HepG2 (cell line): ENCODE measurements around the gene CDC27. TPM values are rescaled to one million over a fixed set of nuclear protein-coding genes. Genes with fewer than 3 reads are reported as not detected.
A peak's percentile ranks its signal among the peaks of the same experiment; 100 is the strongest.

Source experiments
- ATAC-seq: fragments of 200-7000 bp; cut with Tn5 transposase; 3 replicates; pipeline ENCODE4 v1.9.1; 2020; ENCODE audit warnings: mild to moderate bottlenecking, moderate library complexity
- BruUV-seq: library from RNA; stranded (reverse); fragments of 400-500 nt; replicated peaks from 2 replicates; lab custom pipeline; 2021; lab: Mats Ljungman, UMichigan
- CTCF ChIA-PET: fragments of 300-600 bp; formaldehyde crosslinking; extraction: SDS; loops from one replicate; lab custom pipeline; 2021; ENCODE audit warnings: low total read pairs, inconsistent platforms, low intra/inter-chr PET ratio; lab: Yijun Ruan, JAX
- POLR2A ChIA-PET: fragments of 350-600 bp; sonication (Branson Sonifier 250); formaldehyde crosslinking; loops from one replicate; lab custom pipeline; 2020; ENCODE audit warnings: antibody characterized with exemption, inconsistent platforms; lab: Yijun Ruan, JAX
- DNase-seq: peaks from one replicate; pipeline ENCODE4 v3.0.0-alpha.2; 2015; ENCODE audit warnings: low spot score
- FAIRE-seq: peaks from 3 replicates; lab custom pipeline; 2011; peaks lifted over from hg19 to GRCh38; lab: Jason Lieb, UNC
- H2AFZ ChIP-seq: one replicate; pipeline ENCODE4 v1.6.1; 2011; ENCODE audit warnings: low read length, inconsistent platforms
- H3K27ac ChIP-seq: fragments of 300-600 bp; 3 replicates; pipeline ENCODE4 v1.8.0; 2011; ENCODE audit warnings: mixed run types, mild to moderate bottlenecking, mixed read lengths, low read length, inconsistent platforms; ENCODE audit not compliant: insufficient read depth; ENCODE audit errors: extremely low read length
- H3K27me3 ChIP-seq, 2 experiments: fragments of 200-600 bp in 1 of 2; 2 replicates in 1 of 2; 3 replicates in 1 of 2; pipeline versions ENCODE4 v1.6.0 to v1.8.0; 2011; ENCODE audit warnings: low read length in 2 of 2, mild to moderate bottlenecking in 2 of 2, moderate library complexity in 2 of 2, inconsistent platforms in 1 of 2; ENCODE audit not compliant: insufficient read depth in 2 of 2, control insufficient read depth in 1 of 2
- H3K36me3 ChIP-seq, 2 experiments: fragments of 200-600 bp in 1 of 2; replicated peaks in 1 of 2; 2 replicates in 1 of 2; 3 replicates in 1 of 2; pipeline versions ENCODE4 v1.5.1 to v1.8.0; 2011; ENCODE audit warnings: low read length in 2 of 2, inconsistent platforms in 1 of 2; ENCODE audit not compliant: insufficient read depth in 2 of 2, control insufficient read depth in 1 of 2
- H3K4me1 ChIP-seq: 2 replicates; pipeline ENCODE4 v1.5.1; 2012; ENCODE audit warnings: low read length, inconsistent platforms; ENCODE audit not compliant: insufficient read depth
- H3K4me2 ChIP-seq: 2 replicates; pipeline ENCODE4 v1.6.0; 2011; ENCODE audit warnings: low read depth, low read length, inconsistent platforms
- H3K4me3 ChIP-seq, 3 experiments: fragments of 200-600 bp in 1 of 3; sonication (generic), shearing (Covaris generic) in 1 of 3; replicated peaks in 1 of 3; 2 replicates each; pipeline ENCODE4 v1.5.1; 2011 to 2016; ENCODE audit warnings: low read length in 3 of 3, inconsistent platforms in 2 of 3, low read depth in 2 of 3, mild to moderate bottlenecking in 2 of 3, control low read depth in 1 of 3, mixed read lengths in 1 of 3; ENCODE audit not compliant: insufficient read depth in 1 of 3
- H3K79me2 ChIP-seq: one replicate; pipeline ENCODE4 v1.6.1; 2011; ENCODE audit warnings: low read length, inconsistent platforms; ENCODE audit not compliant: insufficient read depth
- H3K9ac ChIP-seq: 2 replicates; pipeline ENCODE4 v1.6.0; 2011; ENCODE audit warnings: mild to moderate bottlenecking, low read depth, low read length, inconsistent platforms; ENCODE audit not compliant: insufficient read depth
- H3K9me3 ChIP-seq: 2 replicates; pipeline ENCODE4 v1.5.1; 2012; ENCODE audit warnings: mild to moderate bottlenecking, low read length
- H4K20me1 ChIP-seq: 2 replicates; pipeline ENCODE4 v1.6.0; 2011; ENCODE audit warnings: inconsistent platforms, mild to moderate bottlenecking, low read length, moderate library complexity; ENCODE audit not compliant: insufficient read depth
- CCAR2 ChIP-seq: fragments of 200-400 bp; formaldehyde crosslinking; optimal IDR thresholded peaks from 2 replicates; pipeline ENCODE3; 2018; ENCODE audit warnings: low read depth, mild to moderate bottlenecking, low read length, moderate library complexity
- MAZ ChIP-seq, 2 experiments: sonication (generic) in 1 of 2; formaldehyde crosslinking in 1 of 2; IDR thresholded peaks; 2 replicates each; pipeline versions ENCODE4 v1.5.0 to v1.6.1; 2012 to 2020; ENCODE audit warnings: low read depth in 2 of 2, mild to moderate bottlenecking in 2 of 2, borderline replicate concordance in 1 of 2, improper control_type of control experiment in 1 of 2, low read length in 1 of 2, missing genetic modification reagents in 1 of 2, moderate library complexity in 1 of 2
- PAX8 ChIP-seq: sonication (generic); formaldehyde crosslinking; IDR thresholded peaks from 2 replicates; pipeline ENCODE4 v1.8.0; 2022; ENCODE audit warnings: mild to moderate bottlenecking, missing genetic modification reagents, borderline replicate concordance
- RXRA ChIP-seq: sonication (generic); formaldehyde crosslinking; IDR thresholded peaks from 2 replicates; pipeline ENCODE4 v1.5.1; 2020; ENCODE audit warnings: missing genetic modification reagents
- TBX2 ChIP-seq: sonication (generic); formaldehyde crosslinking; IDR thresholded peaks from 2 replicates; pipeline ENCODE4 v1.5.0; 2020; ENCODE audit warnings: missing genetic modification reagents, mild to moderate bottlenecking, borderline replicate concordance
- TCF12 ChIP-seq, 2 experiments: fragments of 450-650 bp in 1 of 2; sonication (generic) in 1 of 2; formaldehyde crosslinking in 1 of 2; IDR thresholded peaks; 2 replicates each; pipeline versions ENCODE4 v1.6.1 to v1.8.0; 2017 to 2022; ENCODE audit warnings: antibody characterized with exemption in 1 of 2, mild to moderate bottlenecking in 1 of 2, missing genetic modification reagents in 1 of 2, moderate library complexity in 1 of 2
- TCF7 ChIP-seq: sonication (generic); IDR thresholded peaks from 2 replicates; pipeline ENCODE4 v1.6.1; 2016; ENCODE audit warnings: antibody characterized with exemption, low read depth
- ZBTB20 ChIP-seq: sonication (generic); formaldehyde crosslinking; IDR thresholded peaks from 2 replicates; pipeline ENCODE4 v1.8.1; 2023; ENCODE audit warnings: missing genetic modification reagents, low read depth, mild to moderate bottlenecking, borderline replicate concordance
- ZFX ChIP-seq: sonication (generic); formaldehyde crosslinking; IDR thresholded peaks from 2 replicates; pipeline ENCODE4 v1.4.0; 2020; ENCODE audit warnings: mild to moderate bottlenecking, low read depth, missing genetic modification reagents, moderate library complexity
- ZNF121 ChIP-seq: sonication (generic); formaldehyde crosslinking; IDR thresholded peaks from 2 replicates; pipeline ENCODE4 v1.5.0; 2020; ENCODE audit warnings: mild to moderate bottlenecking, missing genetic modification reagents
- ZNF17 ChIP-seq: sonication (generic); formaldehyde crosslinking; IDR thresholded peaks from 2 replicates; pipeline ENCODE4 v1.5.0; 2020; ENCODE audit warnings: mild to moderate bottlenecking, missing genetic modification reagents
- ZNF253 ChIP-seq: sonication (generic); formaldehyde crosslinking; IDR thresholded peaks from 2 replicates; pipeline ENCODE4 v1.8.0; 2022; ENCODE audit warnings: mild to moderate bottlenecking, missing genetic modification reagents, borderline replicate concordance
- ZNF33B ChIP-seq: sonication (generic); formaldehyde crosslinking; IDR thresholded peaks from 2 replicates; pipeline ENCODE4 v1.5.1; 2020; ENCODE audit warnings: mild to moderate bottlenecking, missing genetic modification reagents
- WGBS: methylation state at CpG from one replicate; pipeline ENCODE4 v1.1.6; 2017; ENCODE audit warnings: low lambda C conversion rate; 5-methylcytosine and 5-hydroxymethylcytosine counted together
- in situ Hi-C: cut with HindIII; loops from 2 replicates; pipeline ENCODE4 v1.10.0; 2017; ENCODE audit warnings: low pct_unique_long_range_greater_than_20kb; ENCODE audit not compliant: extremely low pct_ligation_motif_present
- intact Hi-C: fragments of 100-400 bp; cut with micrococcal nuclease; formaldehyde crosslinking; loops from one replicate; pipeline ENCODE4 v1.10.0; 2022; ENCODE audit not compliant: unreplicated experiment
- polyA plus RNA-seq, 8 experiments: library from polyadenylated mRNA; depleted of rRNA in 3 of 8; stranded (reverse) in 7 of 8; unstranded in 1 of 8; fragments of >200 nt; fragmentation: Illumina TruSeq in 4 of 8; extraction: Trizol in 4 of 8; gene quantifications; 2 replicates each; pipeline versions ENCODE4 v1.2.1 to v1.2.3, GENCODE V29; 2011 to 2016; ENCODE audit warnings: low read depth in 4 of 8, missing spikeins in 1 of 8, mixed read lengths in 1 of 8; ENCODE audit not compliant: insufficient read depth in 1 of 8
- total RNA-seq, 5 experiments: library from RNA; depleted of rRNA; stranded (reverse); fragments of >200 nt; fragmentation: Illumina TruSeq; extraction: Trizol; gene quantifications; 2 replicates each; pipeline ENCODE4 v1.2.3, GENCODE V29; 2016; ENCODE audit warnings: low read depth in 1 of 5
- TF ChIP-seq, protein P1 (sequence below): sonication (generic); formaldehyde crosslinking; IDR thresholded peaks from 2 replicates; pipeline ENCODE4 v1.8.0; 2022; ENCODE audit warnings: mild to moderate bottlenecking, missing genetic modification reagents, moderate library complexity
- TF ChIP-seq, protein P2 (sequence below): IDR thresholded peaks from 2 replicates; pipeline ENCODE4 v1.6.1; 2016; ENCODE audit warnings: low read depth, borderline replicate concordance
- TF ChIP-seq, protein P3 (sequence below): sonication (generic); formaldehyde crosslinking; IDR thresholded peaks from 2 replicates; pipeline ENCODE4 v1.8.1; 2022; ENCODE audit warnings: low read depth, mild to moderate bottlenecking, missing genetic modification reagents

Gene CDC27
- total and polyA plus RNA-seq, 2 of the 13 experiments (the other 11 are each of a cell fraction or from before 2014, with no cell fraction given): 80.7 to 102 TPM

DNA sequence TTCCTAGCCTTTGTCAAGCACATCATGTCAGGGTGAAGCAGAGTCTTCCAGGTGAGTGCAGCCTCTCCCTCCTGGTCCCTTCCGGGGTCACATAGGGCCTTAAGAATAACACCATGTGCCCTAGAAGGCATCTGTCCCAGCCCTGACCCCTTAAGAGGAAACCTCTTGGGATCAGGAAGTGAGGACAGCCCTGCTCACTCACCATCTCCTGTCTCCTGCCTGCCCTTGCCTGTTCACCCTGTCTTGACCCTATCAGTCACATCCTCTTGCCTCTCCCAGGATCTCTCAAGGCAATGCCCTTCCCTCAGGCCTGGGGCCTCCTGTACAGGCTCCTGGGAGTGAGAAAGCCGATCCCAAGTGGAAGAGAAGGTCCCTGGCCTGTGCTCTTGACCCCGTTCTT, 33.9 kb upstream of the CDC27 start:
- 33% methylated on average over 3 of the region's 3 CpGs for WGBS
- Histone ChIP-seq H4K20me1 (no peaks in the 10 kb centered on the region), H3K9me3 (peaks cover 9% of the 10 kb centered on the region; the same call in 1 of the 2 replicates), H3K36me3 (no peaks in the 10 kb centered on the region), H3K27ac (no peak overlapping the region), H3K4me3 (no peak overlapping the region), H2AFZ (no peak overlapping the region), H3K4me2 (0 out of 2 replicates have a peak overlapping the region, but pooled peaks have one; percentile 0), H3K27me3 (peaks cover 7 to 32% of the 10 kb centered on the region in 2 experiments; a peak in 3 of 5 replicates), H3K79me2 (no peaks in the 10 kb centered on the region), H3K4me1 (peaks cover 24% of the 10 kb centered on the region), H3K9ac (no peak overlapping the region)
- FAIRE-seq (no peak), ATAC-seq (peak; percentile 16; the same call in 2 of the 3 replicates), DNase-seq (no peak)
- POLR2A ChIA-PET: interaction anchor here (1.0 kb wide), 1 partner anchor 10 kb away, joined by 3 read pairs; no protein-coding TSS in a partner anchor
- CTCF ChIA-PET: no interaction called here
- no TSS peak for BruUV-seq
- in situ Hi-C loops (no loop called here), intact Hi-C loops (loop anchor here (10.0 kb wide), 1 partner anchor 392 kb away; no protein-coding TSS in a partner anchor)
- TF ChIP-seq ZNF121 (CRISPR knock-in tag): no peak
- TF ChIP-seq, protein P1, sequence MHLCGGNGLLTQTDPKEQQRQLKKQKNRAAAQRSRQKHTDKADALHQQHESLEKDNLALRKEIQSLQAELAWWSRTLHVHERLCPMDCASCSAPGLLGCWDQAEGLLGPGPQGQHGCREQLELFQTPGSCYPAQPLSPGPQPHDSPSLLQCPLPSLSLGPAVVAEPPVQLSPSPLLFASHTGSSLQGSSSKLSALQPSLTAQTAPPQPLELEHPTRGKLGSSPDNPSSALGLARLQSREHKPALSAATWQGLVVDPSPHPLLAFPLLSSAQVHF: no peak
- TF ChIP-seq TCF7: no peak
- TF ChIP-seq, protein P2, sequence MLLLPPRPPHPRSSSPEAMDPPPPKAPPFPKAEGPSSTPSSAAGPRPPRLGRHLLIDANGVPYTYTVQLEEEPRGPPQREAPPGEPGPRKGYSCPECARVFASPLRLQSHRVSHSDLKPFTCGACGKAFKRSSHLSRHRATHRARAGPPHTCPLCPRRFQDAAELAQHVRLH: no peak
- TF ChIP-seq MAZ (IDR thresholded peaks at IDR 0.05; ENCODE audit: borderline replicate concordance, low read depth, low read length): no peak
- TF ChIP-seq MAZ (CRISPR knock-in tag; IDR thresholded peaks at IDR 0.05; ENCODE audit: low read depth): no peak
- no peak for TF ChIP-seq ZFX (CRISPR knock-in tag)
- TF ChIP-seq ZNF17: no peak
- TF ChIP-seq PAX8: no peak
- TF ChIP-seq ZNF253: no peak
- TF ChIP-seq CCAR2: no peak
- TF ChIP-seq, protein P3, sequence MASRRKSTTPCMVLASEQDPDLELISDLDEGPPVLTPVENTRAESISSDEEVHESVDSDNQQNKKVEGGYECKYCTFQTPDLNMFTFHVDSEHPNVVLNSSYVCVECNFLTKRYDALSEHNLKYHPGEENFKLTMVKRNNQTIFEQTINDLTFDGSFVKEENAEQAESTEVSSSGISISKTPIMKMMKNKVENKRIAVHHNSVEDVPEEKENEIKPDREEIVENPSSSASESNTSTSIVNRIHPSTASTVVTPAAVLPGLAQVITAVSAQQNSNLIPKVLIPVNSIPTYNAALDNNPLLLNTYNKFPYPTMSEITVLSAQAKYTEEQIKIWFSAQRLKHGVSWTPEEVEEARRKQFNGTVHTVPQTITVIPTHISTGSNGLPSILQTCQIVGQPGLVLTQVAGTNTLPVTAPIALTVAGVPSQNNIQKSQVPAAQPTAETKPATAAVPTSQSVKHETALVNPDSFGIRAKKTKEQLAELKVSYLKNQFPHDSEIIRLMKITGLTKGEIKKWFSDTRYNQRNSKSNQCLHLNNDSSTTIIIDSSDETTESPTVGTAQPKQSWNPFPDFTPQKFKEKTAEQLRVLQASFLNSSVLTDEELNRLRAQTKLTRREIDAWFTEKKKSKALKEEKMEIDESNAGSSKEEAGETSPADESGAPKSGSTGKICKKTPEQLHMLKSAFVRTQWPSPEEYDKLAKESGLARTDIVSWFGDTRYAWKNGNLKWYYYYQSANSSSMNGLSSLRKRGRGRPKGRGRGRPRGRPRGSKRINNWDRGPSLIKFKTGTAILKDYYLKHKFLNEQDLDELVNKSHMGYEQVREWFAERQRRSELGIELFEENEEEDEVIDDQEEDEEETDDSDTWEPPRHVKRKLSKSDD: no peak
- no peak for TF ChIP-seq RXRA (CRISPR knock-in tag)
- TF ChIP-seq TBX2 (CRISPR knock-in tag): no peak
- TF ChIP-seq ZNF33B (CRISPR knock-in tag): no peak
- TF ChIP-seq ZBTB20: no peak
- no peak for TF ChIP-seq TCF12 (IDR thresholded peaks at IDR 0.05)
- TF ChIP-seq TCF12 (CRISPR knock-in tag; IDR thresholded peaks at IDR 0.05): no peak
